ENCODE results near the gene BRAT1. TPM values are rescaled to one million over a fixed set of nuclear protein-coding genes. Genes with fewer than 3 reads are reported as not detected.

BRAT1 gene
- total RNA-seq, 1 donor = 23.3 TPM

DNA sequence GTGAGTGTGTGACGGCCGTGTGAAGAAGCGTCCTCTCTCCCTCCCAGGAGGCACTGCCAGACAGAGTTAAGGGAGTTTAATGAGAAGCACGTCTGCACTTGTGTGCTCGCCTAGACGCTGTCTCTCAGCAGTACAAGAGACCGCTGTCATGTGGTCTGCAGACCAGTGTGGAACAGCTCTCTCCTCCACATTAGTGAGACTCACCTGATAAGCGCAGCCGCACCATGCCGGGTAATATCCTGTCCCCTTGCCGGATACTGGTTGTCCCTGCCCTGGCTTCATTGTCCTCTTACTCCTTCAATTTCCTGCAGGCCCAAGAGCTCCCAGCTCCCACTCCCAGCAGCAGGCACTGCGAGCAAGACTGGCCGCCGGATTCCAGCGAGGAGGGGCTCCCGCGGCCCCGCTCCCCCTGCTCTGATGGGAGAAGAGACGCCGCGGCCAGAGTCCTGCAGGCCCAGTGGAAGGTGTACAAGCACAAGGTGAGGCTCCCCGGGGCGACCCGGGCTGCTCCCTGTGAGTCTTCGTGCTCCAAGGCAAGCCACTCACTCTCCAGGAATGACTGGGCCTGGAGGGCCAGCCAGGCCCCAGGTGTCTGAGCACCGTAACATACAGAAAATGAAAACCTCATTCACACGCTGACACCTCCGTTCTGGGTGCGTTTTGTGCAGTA, 43.0 kb upstream of the BRAT1 start:
- H3K4me3 ChIP-seq (ENCODE audit: low read depth, low read length) = no peak overlapping the region
- no peak for TF ChIP-seq CTCF (IDR thresholded peaks at IDR 0.05; ENCODE audit: insufficient read depth, low read depth, low read length)
- DNase-seq (ENCODE audit: low read depth) = no peak

DNA sequence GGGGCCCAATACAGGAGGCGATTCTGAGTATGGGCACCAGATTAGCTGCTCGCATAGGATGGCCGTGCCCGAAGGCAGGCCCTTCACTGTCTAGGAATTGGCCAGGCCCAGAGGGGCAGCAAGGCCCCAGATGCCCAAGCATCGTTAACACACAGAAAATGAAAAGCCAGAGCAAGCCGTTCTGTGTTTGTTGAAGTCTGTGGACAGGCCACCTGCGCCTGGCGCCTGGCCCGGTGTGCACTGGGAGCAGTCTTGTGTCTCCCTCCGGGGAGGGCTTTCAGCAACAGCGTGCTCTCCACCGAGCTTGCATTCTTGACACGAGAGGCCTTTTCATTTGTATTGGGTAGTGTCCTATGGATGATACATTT, 41.9 kb upstream of the BRAT1 start:
- DNase-seq (ENCODE audit: low read depth) = no peak
- no peak overlapping the region for H3K4me3 ChIP-seq (ENCODE audit: low read depth, low read length)
- TF ChIP-seq CTCF (IDR thresholded peaks at IDR 0.05; ENCODE audit: insufficient read depth, low read depth, low read length) = no peak

- no peak for TF ChIP-seq CTCF (IDR thresholded peaks at IDR 0.05; ENCODE audit: insufficient read depth, low read depth, low read length)
- DNase-seq (ENCODE audit: low read depth) = no peak
- no peak overlapping the region for H3K4me3 ChIP-seq (ENCODE audit: low read depth, low read length)
Measured at GRCh38 chr7:2596464-2597272, 41.3 kb upstream of the BRAT1 start.

GRCh38 chr7:2595258-2595860, 40.0 kb upstream of the BRAT1 start:
- H3K4me3 ChIP-seq (ENCODE audit: low read depth, low read length) = no peak overlapping the region
- DNase-seq (ENCODE audit: low read depth) = no peak
- no peak for TF ChIP-seq CTCF (IDR thresholded peaks at IDR 0.05; ENCODE audit: insufficient read depth, low read depth, low read length)

DNA sequence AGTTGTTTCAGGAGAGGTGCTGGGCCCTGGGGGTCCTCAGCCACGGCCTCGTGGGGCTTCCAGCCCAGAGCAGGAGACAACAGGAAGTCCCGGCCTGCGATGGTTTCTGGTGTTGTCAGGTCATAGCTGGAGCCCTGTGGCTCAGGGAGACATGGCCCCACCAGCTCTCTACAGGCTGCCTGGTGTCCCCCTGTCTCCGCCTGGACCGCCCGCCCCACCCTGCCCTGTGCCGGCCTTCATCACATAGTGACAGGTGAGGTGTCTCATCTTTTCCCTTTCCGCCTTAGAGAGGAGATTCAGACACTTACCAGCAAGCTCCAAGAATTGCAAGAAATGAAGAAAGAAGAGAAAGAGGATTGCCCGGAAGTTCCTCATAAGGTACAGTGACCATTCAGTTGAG, 39.3 kb upstream of the BRAT1 start:
- H3K4me3 ChIP-seq (ENCODE audit: low read depth, low read length) = no peak overlapping the region
- DNase-seq (ENCODE audit: low read depth) = no peak
- no peak for TF ChIP-seq CTCF (IDR thresholded peaks at IDR 0.05; ENCODE audit: insufficient read depth, low read depth, low read length)

DNA sequence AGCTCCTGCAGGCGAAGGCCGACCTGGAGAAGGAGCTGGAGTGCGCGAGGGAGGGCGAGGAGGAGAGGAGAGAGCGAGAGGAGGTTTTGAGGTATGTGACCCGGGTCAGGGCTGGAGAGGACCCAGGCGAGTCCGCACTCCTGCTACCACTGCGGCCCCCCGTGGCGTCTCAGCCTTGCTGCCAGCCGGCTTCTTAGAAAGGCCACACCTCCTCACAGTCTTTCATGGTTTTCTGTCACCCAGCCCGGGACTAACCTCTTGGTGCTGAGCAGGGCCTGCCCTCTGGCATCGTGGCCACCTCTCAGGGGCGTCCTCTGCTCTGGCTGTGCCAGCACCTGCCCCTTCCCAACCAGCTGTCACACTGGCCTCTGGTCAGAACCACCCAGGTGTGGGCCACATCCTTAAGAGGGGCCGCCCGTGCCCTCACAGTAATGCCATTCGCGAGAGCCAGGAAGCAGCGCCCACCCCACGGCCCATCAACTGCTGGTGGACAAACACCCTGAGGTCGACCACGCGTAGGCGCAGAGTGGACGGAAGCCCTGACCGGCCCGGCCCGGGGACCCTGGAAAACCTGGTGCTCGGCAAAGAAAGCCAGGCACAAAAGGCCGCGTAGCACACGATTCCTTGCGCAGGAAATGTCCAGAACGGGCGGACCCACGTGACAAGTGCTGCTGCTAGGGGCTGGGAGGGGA, 37.9 kb upstream of the BRAT1 start:
- no peak for DNase-seq (ENCODE audit: low read depth)
- TF ChIP-seq CTCF (IDR thresholded peaks at IDR 0.05; ENCODE audit: insufficient read depth, low read depth, low read length) = no peak
- no peak overlapping the region for H3K4me3 ChIP-seq (ENCODE audit: low read depth, low read length)
